GM18505 (cell line): Measurements from ENCODE around the gene ZNF81.
"Not testable (repeated sequence)": the region's sequence is repeated elsewhere in the genome, so short reads cannot be mapped to it uniquely, and the experiment has no call there.

Source experiments
- ATAC-seq: cut with Tn5 transposase; IDR thresholded peaks from one replicate; pipeline ENCODE4 v1.9.1; 2021; ENCODE audit not compliant: unreplicated experiment
- POLR2A ChIP-seq: IDR thresholded peaks from 4 replicates; pipeline ENCODE4 v1.6.1; 2011; ENCODE audit warnings: borderline replicate concordance; ENCODE audit not compliant: insufficient read depth, insufficient read length; ENCODE audit errors: extremely low read depth

Gene ZNF81

GRCh38 chrX:47918274-47918673 lies 81.6 kb downstream of the ZNF81 start:
- TF ChIP-seq POLR2A: no peak
- no peak for ATAC-seq

DNA sequence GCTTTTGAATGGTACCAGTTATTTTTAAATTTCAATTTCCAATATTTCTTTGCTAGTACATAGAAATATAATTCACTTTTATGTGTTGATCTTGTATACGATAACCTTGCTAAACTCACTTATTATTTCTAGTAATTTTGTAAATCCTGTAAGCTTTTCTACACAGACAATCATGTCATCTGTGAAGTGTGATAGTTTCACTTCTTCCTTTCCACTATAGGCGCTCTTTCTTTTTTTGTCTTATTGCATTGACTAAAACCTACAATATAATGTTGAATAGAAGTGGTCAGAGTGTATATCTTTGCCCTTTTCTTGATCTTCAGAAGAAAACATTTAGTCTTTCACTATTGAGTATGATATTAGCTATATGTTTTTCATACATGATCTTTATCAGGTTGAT lies 90.5 kb downstream of the ZNF81 start:
- no peak for ATAC-seq
- TF ChIP-seq POLR2A: no peak

GRCh38 chrX:47931970-47932369 lies 95.3 kb downstream of the ZNF81 start:
- not testable (repeated sequence) for ATAC-seq

DNA sequence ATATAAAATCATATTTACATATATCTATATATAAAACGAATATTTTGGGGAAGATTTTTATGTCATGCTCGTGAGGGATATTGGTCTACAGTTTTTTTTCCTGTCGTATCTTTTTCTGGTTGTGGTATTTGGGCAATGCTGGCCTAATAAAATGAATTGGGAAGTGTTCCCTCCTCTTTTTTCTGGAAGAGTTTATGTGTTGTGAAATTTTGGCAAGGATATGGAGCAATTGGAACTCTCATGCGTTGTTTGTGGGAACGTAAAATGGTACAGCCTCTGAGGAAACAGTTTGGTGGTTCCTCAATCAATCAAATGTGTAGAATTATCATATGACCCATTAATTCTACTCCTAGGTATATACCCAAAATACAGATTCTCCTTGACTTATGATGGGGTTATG lies 97.2 kb downstream of the ZNF81 start:
- ATAC-seq: no peak
- no peak for TF ChIP-seq POLR2A

DNA sequence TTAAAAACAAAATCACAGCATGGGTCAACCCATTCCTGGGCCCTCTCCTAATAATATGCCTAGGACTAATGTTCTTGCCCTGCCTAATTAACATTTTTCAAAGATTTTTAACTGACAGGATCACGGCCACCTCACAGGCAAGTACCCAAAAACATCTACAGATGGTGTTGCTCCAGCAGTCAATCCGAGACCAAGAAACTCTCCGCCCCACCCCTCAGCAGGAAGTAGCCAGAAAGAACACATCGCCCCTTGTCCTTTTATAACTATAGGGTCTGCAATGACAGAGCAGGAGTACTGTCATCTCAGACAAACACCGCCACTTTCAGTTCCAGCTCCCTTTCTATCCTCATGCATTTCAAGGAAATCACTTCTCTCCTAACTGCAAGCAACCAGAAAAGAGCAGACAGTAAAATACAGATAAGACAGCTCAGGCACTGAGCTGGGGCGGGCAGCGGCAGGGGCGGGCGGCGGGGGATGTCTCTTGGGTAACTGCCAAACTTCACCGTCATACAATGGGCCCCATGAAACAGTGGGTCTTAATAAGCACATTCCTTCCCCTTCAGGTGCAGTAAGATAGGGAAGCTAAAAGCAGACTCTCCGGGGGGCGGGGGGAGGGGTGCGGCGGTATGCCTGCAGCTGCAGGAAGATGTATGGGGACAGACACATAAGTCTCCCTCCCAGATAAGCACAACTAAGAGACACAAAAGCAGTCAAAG lies 99.7 kb downstream of the ZNF81 start:
- ATAC-seq: no peak

GRCh38 chrX:47936940-47937317 lies 100.2 kb downstream of the ZNF81 start:
- TF ChIP-seq POLR2A: no peak
- no peak for ATAC-seq

More for the DNA sequence above, 99.7 kb downstream of the ZNF81 start:
- no peak for TF ChIP-seq POLR2A

GRCh38 chrX:47940448-47940847 lies 103.7 kb downstream of the ZNF81 start:
- no peak for ATAC-seq
- no peak for TF ChIP-seq POLR2A

DNA sequence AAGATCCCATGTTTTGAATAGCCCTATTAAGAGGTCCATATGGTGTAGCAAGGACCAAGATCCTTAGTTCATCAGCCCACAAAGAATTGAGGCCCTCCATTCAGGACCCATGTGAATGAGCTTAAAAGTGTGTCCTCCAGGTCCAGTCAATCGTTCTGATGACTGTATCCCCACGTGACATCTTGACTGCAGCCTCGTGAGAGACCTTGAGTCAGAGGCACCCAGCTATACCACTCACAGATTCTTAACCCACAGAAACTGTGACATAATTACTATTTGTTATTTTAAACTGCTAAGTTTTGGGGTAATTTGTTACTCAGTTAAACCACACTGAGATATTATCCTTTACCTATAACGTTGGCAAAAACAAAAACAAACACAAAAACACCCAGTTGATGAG lies 104.7 kb downstream of the ZNF81 start:
- TF ChIP-seq POLR2A: no peak
- ATAC-seq: no peak

DNA sequence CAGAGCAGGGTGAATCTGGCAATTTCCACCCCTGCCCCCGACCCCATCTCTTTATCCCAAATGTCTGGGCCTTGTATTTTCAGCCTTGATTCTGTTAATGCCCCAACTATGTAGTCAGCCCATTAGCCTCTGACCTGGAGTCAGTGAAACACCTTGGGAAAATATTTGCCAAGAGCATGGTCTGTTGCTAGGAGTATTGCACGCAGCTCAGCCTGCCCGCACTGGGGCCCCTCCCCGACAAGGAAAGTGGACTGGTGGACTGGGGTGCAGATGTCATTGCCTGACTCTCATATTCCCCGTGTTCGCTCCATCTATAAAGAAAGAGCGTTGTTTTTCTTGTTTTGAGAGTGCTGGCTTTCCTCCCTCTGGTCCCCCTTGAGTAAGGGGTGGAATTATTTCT lies 118.6 kb downstream of the ZNF81 start:
- not testable (repeated sequence) for ATAC-seq

DNA sequence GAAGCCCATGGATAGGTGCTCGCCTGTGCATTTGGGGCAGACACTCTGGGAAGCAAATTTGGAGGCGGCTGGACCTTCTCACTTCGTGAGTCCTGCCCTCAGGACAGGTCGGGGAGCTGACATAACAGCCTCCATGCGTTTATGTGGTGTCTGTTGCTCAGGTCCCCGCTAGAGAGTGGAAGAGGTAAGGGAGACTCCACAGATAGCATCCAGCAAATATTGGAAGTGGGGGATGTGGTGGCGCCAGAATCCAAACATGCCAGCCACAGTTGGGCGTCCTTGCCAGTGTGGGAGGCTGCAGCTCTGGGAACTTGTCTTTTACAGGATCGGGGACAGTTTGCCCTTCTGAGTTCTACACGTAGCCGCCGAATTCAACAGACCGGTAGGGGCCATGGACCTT lies 119.3 kb downstream of the ZNF81 start:
- ATAC-seq: no peak
- no peak for TF ChIP-seq POLR2A

DNA sequence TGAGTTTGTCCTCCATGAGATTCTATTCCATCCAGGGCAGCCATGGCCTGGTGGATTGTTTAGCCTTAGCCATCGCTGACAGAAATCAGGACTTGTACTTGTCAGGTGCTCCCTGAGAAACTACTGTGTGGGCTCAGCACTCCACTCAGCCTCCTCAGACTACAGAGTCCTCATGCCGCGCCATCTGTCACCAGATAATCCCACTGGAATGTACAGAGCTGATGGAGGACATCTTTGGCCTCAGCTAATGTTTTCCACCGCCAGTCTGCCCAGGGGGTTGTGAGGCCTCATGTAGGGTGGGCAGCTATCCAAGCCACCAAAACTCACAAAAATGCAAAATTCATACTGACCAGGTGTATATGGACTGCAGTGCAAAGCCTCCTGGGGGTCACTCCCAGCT lies 121.5 kb downstream of the ZNF81 start:
- ATAC-seq: not testable (repeated sequence)

DNA sequence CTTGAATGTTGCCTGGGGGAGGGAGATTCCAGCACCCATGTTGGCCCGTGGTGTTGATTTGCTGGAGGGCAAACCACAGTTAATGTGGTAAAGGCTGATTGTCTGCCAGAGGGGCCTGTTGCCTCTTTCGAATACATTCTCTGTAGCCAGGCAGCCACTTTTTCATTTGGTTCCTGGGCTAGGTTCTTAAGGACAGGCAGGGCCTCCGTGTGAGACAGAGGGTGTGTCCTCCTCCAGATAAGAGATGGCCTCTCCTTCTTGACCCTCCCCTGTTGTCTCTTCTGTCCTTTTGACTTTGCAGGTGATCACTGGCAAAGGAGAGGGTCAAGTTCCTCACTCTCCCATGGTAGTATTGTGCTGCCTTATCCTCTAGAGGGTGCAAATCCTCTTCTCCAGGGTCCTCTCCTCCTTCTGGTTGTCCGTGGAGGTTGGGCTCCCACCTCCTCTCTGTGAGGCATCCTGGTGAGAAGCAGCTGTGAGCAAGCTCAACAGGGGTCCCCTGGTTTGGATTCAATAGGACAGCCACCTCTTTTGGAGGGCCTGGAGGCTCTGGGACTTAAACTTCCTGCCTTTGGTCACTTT lies 122.2 kb downstream of the ZNF81 start:
- no peak for TF ChIP-seq POLR2A
- no peak for ATAC-seq

DNA sequence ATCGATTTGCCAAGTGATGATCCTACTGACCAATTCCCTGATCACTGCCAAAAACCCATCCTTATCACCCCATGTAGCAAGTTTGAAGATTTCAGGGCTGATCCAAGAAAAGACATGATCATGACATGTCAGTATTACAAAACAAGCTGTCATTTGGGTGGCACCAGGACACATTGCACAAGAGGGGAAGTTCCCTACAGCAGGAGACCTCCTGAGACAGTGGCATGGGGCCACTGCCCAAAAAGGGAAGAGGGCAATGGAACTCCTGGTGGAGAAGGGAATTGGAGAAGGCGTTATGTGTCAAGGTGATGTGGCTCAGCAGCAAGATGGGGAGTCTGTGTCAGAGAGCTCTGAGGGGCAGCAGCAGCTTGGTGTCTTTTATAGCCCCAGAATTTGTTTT lies 123.7 kb downstream of the ZNF81 start:
- no peak for TF ChIP-seq POLR2A
- no peak for ATAC-seq

DNA sequence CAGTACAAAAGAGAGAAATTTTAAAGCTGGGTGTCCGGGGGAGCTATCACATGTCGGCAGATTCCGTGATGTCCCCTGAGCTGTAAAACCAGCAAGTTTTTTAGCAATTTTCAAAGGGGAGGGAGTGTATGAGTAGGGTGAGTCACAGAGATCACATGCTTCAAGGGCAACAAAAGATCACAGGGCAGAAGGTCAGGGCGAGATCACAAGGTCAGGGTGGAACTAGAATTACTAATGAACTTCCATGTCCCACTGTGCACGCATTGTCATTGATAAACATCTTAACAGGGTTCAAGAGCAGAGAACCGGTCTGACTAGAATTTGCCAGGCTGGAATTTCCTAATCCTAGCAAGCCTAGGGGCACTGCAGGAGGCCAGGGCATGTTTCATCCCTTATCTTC lies 125.1 kb downstream of the ZNF81 start:
- not testable (repeated sequence) for ATAC-seq

DNA sequence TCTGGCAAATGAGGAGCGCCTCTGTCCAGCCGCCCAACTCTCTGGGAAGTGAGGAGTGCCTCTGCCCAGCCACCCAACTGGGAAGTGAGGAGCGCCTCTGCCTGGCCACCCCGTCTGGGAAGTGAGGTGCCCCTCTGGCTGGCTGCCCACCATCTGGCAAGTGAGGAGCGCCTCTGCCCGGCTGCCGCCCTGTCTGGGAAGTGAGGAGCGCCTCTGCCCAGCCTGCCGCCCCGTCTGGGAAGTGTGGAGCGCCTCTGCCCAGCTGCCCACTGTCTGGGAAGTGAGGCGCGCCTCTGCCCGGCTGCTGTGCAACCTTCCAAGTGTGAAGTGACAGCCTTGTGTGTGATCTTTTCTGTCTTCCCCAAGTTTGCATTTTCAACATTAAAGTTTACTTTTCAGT lies 128.8 kb downstream of the ZNF81 start:
- ATAC-seq: not testable (repeated sequence)
